BLaER1 (cell line): ENCODE measurements around the gene TRIM67.
A peak's percentile ranks its signal among the peaks of the same experiment; 100 is the strongest.
"Not testable (repeated sequence)": the region's sequence is repeated elsewhere in the genome, so short reads cannot be mapped to it uniquely, and the experiment has no call there.

Experiments
- H3K27ac ChIP-seq: shearing (Covaris generic); formaldehyde crosslinking; 2 replicates; pipeline ENCODE4 v1.8.1; 2022
- H3K27me3 ChIP-seq: shearing (Covaris generic); formaldehyde crosslinking; 2 replicates; pipeline ENCODE4 v1.8.1; 2022
- H3K36me3 ChIP-seq: shearing (Covaris generic); formaldehyde crosslinking; 2 replicates; pipeline ENCODE4 v1.8.1; 2022
- H3K4me1 ChIP-seq: shearing (Covaris generic); formaldehyde crosslinking; 2 replicates; pipeline ENCODE4 v1.8.1; 2022
- H3K4me2 ChIP-seq: shearing (Covaris generic); formaldehyde crosslinking; 2 replicates; pipeline ENCODE4 v1.8.1; 2022
- H3K4me3 ChIP-seq: shearing (Covaris generic); formaldehyde crosslinking; 2 replicates; pipeline ENCODE4 v1.8.1; 2022
- H3K9ac ChIP-seq: shearing (Covaris generic); formaldehyde crosslinking; 2 replicates; pipeline ENCODE4 v1.8.1; 2022
- H3K9me3 ChIP-seq: shearing (Covaris generic); formaldehyde crosslinking; 2 replicates; pipeline ENCODE4 v1.8.1; 2022
- H4K20me1 ChIP-seq: shearing (Covaris generic); formaldehyde crosslinking; 2 replicates; pipeline ENCODE4 v1.8.1; 2022
- Cebpa-rat ChIP-seq: shearing (Covaris generic); IDR thresholded peaks from 2 replicates; pipeline ENCODE4 v1.8.1; 2022

The TRIM67 gene

DNA sequence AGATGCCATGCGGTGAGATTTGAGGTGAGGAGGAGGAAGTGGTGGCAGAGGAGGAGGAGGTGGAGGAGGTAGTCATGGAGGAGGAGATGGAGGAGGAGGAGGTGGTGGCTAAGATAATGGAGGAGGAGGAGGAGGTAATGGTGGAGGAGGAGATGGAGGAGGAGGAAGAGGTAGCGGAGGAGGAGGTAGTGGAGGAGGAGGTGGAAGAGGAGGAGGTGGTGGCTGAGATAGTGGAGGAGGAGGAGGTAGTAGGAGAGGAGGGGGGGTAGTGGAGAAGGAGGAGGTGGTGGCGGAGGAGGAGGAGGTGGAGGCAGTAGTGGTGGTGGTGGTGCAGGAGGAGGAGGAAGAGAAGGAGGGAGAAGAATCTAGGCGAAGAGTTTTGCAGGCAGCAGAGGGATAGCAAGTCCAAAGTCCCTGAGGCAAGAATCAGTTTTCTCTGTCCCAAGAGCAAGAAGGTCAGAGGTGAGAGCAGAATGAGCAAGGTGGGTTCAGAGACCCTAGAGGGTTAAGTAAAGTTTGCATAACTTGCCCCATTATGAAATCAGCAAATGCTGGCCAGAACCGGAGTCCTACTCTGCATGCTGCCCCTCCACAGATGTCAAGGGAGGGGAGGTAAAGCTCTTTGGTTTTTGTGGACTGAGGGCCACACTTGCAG is 40.2 kb downstream of the TRIM67 start:
- Histone ChIP-seq H3K9ac (no peak overlapping the region), H3K27me3 (no peaks in the 10 kb centered on the region), H4K20me1 (no peaks in the 10 kb centered on the region), H3K9me3 (no peaks in the 10 kb centered on the region), H3K27ac (no peak overlapping the region), H3K4me3 (no peak overlapping the region), H3K4me1 (peaks cover 18% of the 10 kb centered on the region), H3K36me3 (no peaks in the 10 kb centered on the region), H3K4me2 (no peak overlapping the region)
- no peak for TF ChIP-seq Cebpa-rat

DNA sequence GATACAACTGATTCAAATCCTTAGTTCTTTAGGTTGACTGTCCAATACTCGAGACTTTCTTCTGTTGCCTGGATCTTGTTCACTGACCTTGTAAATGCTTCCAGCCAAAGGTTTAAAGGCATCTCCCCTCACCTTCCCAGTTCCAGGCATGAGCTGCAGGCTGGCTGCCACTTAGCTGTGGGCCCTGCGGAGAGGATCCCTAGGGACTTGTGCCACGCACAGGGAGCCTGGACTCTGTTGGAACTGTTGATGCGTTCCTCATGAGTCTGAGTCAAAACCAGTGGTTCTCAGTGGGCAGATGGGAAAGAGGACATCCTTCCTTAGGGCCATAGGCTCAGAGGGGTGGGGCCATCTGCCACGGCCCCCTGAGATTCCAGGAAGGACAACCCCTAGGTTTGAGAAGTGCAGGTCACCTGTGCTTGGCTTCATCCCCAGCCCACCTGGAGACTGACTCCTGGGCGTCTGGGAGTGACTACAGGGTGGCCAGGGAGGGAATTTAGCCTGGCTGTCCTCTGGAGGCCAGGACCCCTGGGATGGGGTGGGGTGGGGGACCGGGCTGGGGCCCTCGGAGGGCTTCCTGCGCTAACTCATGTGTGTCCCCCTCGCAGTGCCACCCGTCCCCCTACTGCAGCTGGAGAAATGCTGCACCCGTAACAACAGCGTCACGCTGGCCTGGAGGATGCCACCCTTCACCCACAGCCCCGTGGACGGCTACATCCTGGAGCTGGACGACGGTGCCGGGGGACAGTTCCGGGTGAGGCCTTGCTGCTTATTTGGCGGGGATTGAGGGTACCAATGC is 41.6 kb downstream of the TRIM67 start:
- H3K4me2 ChIP-seq, result no peak overlapping the region
- no peaks in the 10 kb centered on the region for H4K20me1 ChIP-seq
- no peaks in the 10 kb centered on the region for H3K9me3 ChIP-seq
- TF ChIP-seq Cebpa-rat, result no peak
- H3K27ac ChIP-seq, result no peak overlapping the region
- no peak overlapping the region for H3K9ac ChIP-seq
- no peaks in the 10 kb centered on the region for H3K27me3 ChIP-seq
- H3K4me1 ChIP-seq, result peaks cover 25% of the 10 kb centered on the region
- H3K36me3 ChIP-seq, result no peaks in the 10 kb centered on the region
- no peak overlapping the region for H3K4me3 ChIP-seq

DNA sequence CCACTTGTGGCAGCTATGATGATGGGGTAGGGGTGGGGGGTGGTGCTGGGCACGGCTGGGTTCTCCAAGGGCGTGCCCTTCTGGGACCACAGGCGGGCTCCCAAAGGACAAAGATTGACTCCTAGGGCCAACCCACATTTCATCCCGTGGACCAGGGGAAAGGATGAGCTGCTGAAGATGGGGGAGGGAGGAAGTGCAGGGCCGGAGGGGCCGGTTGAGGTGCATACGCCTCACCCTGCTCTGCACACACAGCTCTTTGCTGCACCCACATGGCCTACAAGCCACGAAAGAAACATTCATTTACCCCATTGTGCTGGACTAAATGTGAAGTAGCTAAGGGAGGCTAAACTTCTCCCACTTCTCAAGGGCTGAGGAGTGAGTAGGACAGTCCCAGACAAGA is 45.0 kb downstream of the TRIM67 start:
- no peaks in the 10 kb centered on the region for H3K27me3 ChIP-seq
- H3K4me1 ChIP-seq, result peaks cover 40% of the 10 kb centered on the region
- peak overlapping the region; percentile 44; the same call in 1 of the 2 replicates for H3K4me2 ChIP-seq
- H3K36me3 ChIP-seq, result no peaks in the 10 kb centered on the region
- H3K9ac ChIP-seq, result no peak overlapping the region
- H3K4me3 ChIP-seq, result no peak overlapping the region
- no peaks in the 10 kb centered on the region for H3K9me3 ChIP-seq
- no peak for TF ChIP-seq Cebpa-rat
- H3K27ac ChIP-seq, result no peak overlapping the region
- no peaks in the 10 kb centered on the region for H4K20me1 ChIP-seq

DNA sequence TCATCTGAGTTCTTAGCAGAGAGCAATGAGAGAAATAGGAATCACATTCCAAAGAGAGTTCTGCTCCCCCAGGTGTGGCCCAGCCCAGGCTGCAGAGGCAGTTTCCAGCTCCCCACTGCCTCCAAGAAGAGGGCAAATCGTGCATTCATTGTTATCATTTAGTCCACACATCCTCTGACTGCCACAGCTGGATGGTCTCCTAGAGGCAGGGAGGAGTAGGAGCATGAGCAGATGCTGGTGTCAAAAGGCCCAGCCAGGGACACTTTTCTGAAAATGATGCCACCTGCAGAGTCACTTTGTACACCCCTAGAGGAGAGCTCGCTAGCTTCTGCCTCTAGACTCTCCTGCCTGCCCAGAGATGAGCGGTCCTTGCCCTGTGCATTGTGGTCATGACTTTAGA is 45.6 kb downstream of the TRIM67 start:
- Histone ChIP-seq H3K9me3 (no peaks in the 10 kb centered on the region), H3K4me2 (0 out of 2 replicates have a peak overlapping the region, but pooled peaks have one; percentile 44), H3K4me3 (no peak overlapping the region), H4K20me1 (no peaks in the 10 kb centered on the region), H3K9ac (no peak overlapping the region), H3K4me1 (peaks cover 46% of the 10 kb centered on the region), H3K27ac (no peak overlapping the region), H3K36me3 (no peaks in the 10 kb centered on the region), H3K27me3 (no peaks in the 10 kb centered on the region)
- TF ChIP-seq Cebpa-rat, result no peak

DNA sequence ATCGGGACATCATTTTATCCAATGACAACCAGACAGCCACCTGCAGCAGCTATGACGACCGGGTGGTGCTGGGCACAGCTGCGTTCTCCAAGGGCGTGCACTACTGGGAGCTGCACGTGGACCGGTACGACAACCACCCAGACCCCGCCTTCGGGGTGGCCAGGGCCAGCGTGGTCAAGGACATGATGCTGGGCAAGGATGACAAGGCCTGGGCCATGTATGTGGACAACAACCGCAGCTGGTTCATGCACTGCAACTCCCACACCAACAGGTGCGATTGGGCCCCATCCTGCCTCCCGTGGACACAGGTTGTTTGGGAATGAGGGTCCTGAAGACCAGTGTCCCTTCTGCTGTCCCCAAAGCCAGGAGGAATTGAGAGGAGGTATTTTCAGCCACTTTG is 47.1 kb downstream of the TRIM67 start:
- H3K27me3 ChIP-seq, result no peaks in the 10 kb centered on the region

DNA sequence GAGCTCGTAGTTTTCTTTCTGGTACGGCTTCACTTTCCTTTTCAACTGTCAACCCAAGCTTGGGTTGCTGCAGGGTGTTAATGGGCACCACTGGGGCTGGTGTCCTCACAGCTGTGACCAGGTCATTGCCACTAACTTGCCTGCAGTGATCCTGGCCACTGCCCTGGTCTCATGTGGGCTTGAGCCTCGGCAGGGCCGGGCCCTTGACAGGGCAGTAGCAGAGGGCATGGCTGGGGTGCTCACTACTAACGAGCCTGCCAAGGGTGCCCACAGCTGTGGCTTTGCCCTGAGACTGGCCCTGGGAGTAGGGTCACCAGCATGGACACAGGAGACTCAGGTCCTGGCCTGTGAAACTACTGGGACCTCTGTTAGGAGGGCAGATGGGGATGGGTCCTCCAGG is 47.7 kb downstream of the TRIM67 start:
- Histone ChIP-seq H3K36me3 (no peaks in the 10 kb centered on the region), H3K4me3 (no peak overlapping the region)
- TF ChIP-seq Cebpa-rat, result no peak

More for the DNA sequence above, 47.1 kb downstream of the TRIM67 start:
- Histone ChIP-seq H3K9ac (no peak overlapping the region), H3K36me3 (no peaks in the 10 kb centered on the region), H3K27ac (0 out of 2 replicates have a peak overlapping the region, but pooled peaks have one; percentile 88), H4K20me1 (no peaks in the 10 kb centered on the region), H3K9me3 (no peaks in the 10 kb centered on the region), H3K4me3 (no peak overlapping the region), H3K4me2 (no peak overlapping the region), H3K4me1 (peaks cover 56% of the 10 kb centered on the region)
- no peak for TF ChIP-seq Cebpa-rat

DNA sequence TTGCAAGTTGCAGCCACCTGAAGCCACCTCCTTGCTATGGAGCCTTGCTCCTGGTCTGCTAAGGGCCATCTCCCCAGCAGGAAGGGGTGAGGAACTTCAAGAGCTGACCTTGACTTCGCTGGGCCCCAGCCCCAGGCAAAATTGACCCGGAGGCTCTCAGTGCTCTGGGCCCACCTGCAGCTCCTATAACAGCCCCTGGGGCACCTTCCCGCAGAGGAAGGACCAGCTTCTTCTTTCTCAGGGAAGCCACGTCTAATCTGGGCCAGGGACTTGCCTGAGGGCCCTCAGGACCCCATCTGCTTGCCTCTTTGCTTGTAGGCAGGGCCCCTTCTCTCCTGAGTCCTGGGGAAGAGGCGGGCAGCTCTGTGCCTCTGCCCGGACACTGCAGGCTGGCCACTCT is 48.3 kb downstream of the TRIM67 start:
- H3K27me3 ChIP-seq, result no peaks in the 10 kb centered on the region
- H3K4me2 ChIP-seq, result 0 out of 2 replicates have a peak overlapping the region, but pooled peaks have one; percentile 3
- TF ChIP-seq Cebpa-rat, result no peak
- peak overlapping the region; percentile 88; the same call in 1 of the 2 replicates for H3K27ac ChIP-seq
- H4K20me1 ChIP-seq, result no peaks in the 10 kb centered on the region
- H3K36me3 ChIP-seq, result no peaks in the 10 kb centered on the region
- peaks cover 68% of the 10 kb centered on the region for H3K4me1 ChIP-seq
- no peak overlapping the region for H3K4me3 ChIP-seq
- H3K9ac ChIP-seq, result peak overlapping the region; percentile 10; the same call in 1 of the 2 replicates
- no peaks in the 10 kb centered on the region for H3K9me3 ChIP-seq

More for the DNA sequence above, 47.7 kb downstream of the TRIM67 start:
- Histone ChIP-seq H3K27me3 (no peaks in the 10 kb centered on the region), H3K4me2 (no peak overlapping the region), H3K9me3 (no peaks in the 10 kb centered on the region), H4K20me1 (no peaks in the 10 kb centered on the region), H3K9ac (peak overlapping the region; percentile 10; the same call in 1 of the 2 replicates), H3K27ac (peak overlapping the region; percentile 88; the same call in 1 of the 2 replicates), H3K4me1 (peaks cover 62% of the 10 kb centered on the region)

DNA sequence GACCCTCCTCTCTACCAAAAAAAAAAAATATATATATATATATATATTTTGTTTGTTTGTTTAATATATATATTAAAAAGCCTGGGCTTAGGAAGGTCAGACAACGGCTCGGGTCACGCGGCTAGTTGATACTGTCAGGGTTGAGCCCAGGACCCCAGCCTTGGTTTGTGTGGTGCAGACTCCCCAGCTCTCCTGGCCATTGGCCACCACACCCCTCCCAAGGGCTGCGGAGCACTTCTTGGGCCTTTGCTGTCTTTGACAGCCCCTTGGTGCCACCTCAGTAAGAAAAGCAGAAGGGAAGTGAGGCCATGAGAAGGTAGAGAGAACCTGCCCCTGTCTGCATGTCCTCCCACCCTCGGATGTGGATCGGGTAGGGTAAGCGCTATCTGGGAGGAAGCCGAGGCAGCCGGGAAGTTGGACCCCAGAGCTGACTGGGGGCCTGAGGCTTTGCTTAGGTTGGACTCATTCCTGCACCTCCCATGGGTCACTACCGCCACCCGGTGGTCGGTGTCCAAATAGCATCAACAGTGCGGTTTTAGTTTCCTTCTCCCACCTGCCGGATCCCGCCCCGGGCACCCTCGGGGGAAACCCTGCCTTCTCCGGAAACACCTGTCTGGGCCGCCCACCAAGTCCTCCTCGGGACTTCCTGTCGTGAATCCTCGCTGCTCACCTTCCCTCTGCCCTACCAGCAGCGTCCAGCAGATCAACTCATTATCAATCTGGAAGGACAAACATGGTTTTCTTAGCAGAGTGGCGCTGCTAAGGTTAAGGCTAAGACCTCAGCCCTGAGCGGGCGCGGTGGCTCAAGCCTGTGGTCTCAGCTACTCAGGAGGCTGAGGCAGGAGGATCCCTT is 49.4 kb downstream of the TRIM67 start:
- Histone ChIP-seq H3K27ac (peak overlapping the region; percentile 88), H3K27me3 (no peaks in the 10 kb centered on the region), H3K4me2 (peak overlapping the region; percentile 88), H3K4me3 (peak overlapping the region; percentile 56), H3K4me1 (peaks cover 79% of the 10 kb centered on the region), H3K9me3 (no peaks in the 10 kb centered on the region), H3K36me3 (no peaks in the 10 kb centered on the region), H3K9ac (peak overlapping the region; percentile 70; the same call in 1 of the 2 replicates), H4K20me1 (no peaks in the 10 kb centered on the region)
- TF ChIP-seq Cebpa-rat, result no peak

DNA sequence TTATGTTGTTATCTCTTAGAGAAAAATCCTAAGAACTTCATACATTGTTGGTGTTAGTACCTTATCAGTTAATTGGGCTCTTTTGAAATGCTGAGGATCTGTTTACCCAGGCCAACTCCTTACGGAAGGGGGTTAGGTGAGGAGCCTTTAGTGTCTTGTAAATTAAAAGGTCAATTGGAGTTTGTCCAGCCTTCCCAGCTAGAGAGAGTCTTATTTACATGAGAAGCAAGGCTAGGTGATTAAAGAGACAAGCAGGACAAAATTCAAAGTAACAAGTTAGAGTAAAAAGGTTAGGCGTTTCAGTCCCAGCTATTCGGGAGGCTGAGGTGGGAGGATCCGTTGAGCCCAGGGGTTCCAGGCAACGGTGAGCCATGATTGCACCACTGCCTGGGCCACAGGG is 50.4 kb downstream of the TRIM67 start:
- Histone ChIP-seq H3K4me2 (peak overlapping the region; percentile 88), H3K27ac (peak overlapping the region; percentile 88), H3K9ac (peak overlapping the region; percentile 7; the same call in 1 of the 2 replicates), H3K4me1 (peaks cover 76% of the 10 kb centered on the region)
- not testable (repeated sequence) for H4K20me1 ChIP-seq, H3K9me3 ChIP-seq, H3K4me3 ChIP-seq, H3K27me3 ChIP-seq, H3K36me3 ChIP-seq
